ENCODE results near the gene MMP24.
"Not testable (repeated sequence)": the region's sequence is repeated elsewhere in the genome, so short reads cannot be mapped to it uniquely, and the experiment has no call there.

Gene MMP24

GRCh38 chr20:35254448-35254999, 28.0 kb downstream of the MMP24 start:
- TF ChIP-seq CTCF (IDR thresholded peaks at IDR 0.05; ENCODE audit: extremely low read depth, insufficient read depth, missing control alignments) = no peak
- in situ Hi-C loops (cut with MboI; ENCODE audit: low pct_unique_long_range_greater_than_20kb, low sequenced_read_pairs, unreplicated experiment) = no loop called here
- no peak for DNase-seq (ENCODE audit: low spot score)

- in situ Hi-C loops (cut with MboI; ENCODE audit: low pct_unique_long_range_greater_than_20kb, low sequenced_read_pairs, unreplicated experiment) = no loop called here
- no peak for TF ChIP-seq CTCF (IDR thresholded peaks at IDR 0.05; ENCODE audit: extremely low read depth, insufficient read depth, missing control alignments)
- no peak for DNase-seq (ENCODE audit: low spot score)
These were observed 30.9 kb downstream of the MMP24 start for GRCh38 chr20:35257175-35257909.

- no peak for TF ChIP-seq CTCF (IDR thresholded peaks at IDR 0.05; ENCODE audit: extremely low read depth, insufficient read depth, missing control alignments)
- in situ Hi-C loops (cut with MboI; ENCODE audit: low pct_unique_long_range_greater_than_20kb, low sequenced_read_pairs, unreplicated experiment) = no loop called here
- no peak for DNase-seq (ENCODE audit: low spot score)
These were observed 33.9 kb downstream of the MMP24 start for GRCh38 chr20:35260426-35260825.

- in situ Hi-C loops (cut with MboI; ENCODE audit: low pct_unique_long_range_greater_than_20kb, low sequenced_read_pairs, unreplicated experiment) = not testable (repeated sequence)
These were observed 35.8 kb downstream of the MMP24 start for GRCh38 chr20:35262321-35262720.

GRCh38 chr20:35262731-35263531, 36.4 kb downstream of the MMP24 start:
- DNase-seq (ENCODE audit: low spot score); in situ Hi-C loops (cut with MboI; ENCODE audit: low pct_unique_long_range_greater_than_20kb, low sequenced_read_pairs, unreplicated experiment): not testable (repeated sequence)

More at GRCh38 chr20:35262321-35262720, 35.8 kb downstream of the MMP24 start:
- DNase-seq (ENCODE audit: low spot score) = not testable (repeated sequence)

- TF ChIP-seq CTCF (IDR thresholded peaks at IDR 0.05; ENCODE audit: extremely low read depth, insufficient read depth, missing control alignments) = no peak
- DNase-seq (ENCODE audit: low spot score) = no peak
- in situ Hi-C loops (cut with MboI; ENCODE audit: low pct_unique_long_range_greater_than_20kb, low sequenced_read_pairs, unreplicated experiment) = no loop called here
These were observed 37.2 kb downstream of the MMP24 start for GRCh38 chr20:35263532-35264341.

- no peak for TF ChIP-seq CTCF (IDR thresholded peaks at IDR 0.05; ENCODE audit: extremely low read depth, insufficient read depth, missing control alignments)
- no peak for DNase-seq (ENCODE audit: low spot score)
- in situ Hi-C loops (cut with MboI; ENCODE audit: low pct_unique_long_range_greater_than_20kb, low sequenced_read_pairs, unreplicated experiment) = no loop called here
These were observed 38.3 kb downstream of the MMP24 start for GRCh38 chr20:35264755-35265154.

All from GM13977 (cell line).